K562 (cell line): ENCODE data around the gene RNF150. TPM values are rescaled to one million over a fixed set of nuclear protein-coding genes. Genes with fewer than 3 reads are reported as not detected.

Experiments
- MXD1 ChIP-seq: fragments of 250-450 bp; sonication (Bioruptor Pico); IDR thresholded peaks from 2 replicates; pipeline ENCODE4 v1.8.0; 2021; ENCODE audit warnings: borderline replicate concordance, mild to moderate bottlenecking, moderate library complexity; ENCODE audit not compliant: poor library complexity, severe bottlenecking
- POLR2A ChIP-seq: fragments of 450-650 bp; conservative IDR thresholded peaks from 2 replicates; pipeline ENCODE4 v1.6.1; 2016
- PRMT5 ChIP-seq: sonication (generic); formaldehyde crosslinking; IDR thresholded peaks from 2 replicates; pipeline ENCODE4 v1.5.0; 2020; ENCODE audit warnings: missing genetic modification reagents
- ZBTB40 ChIP-seq, 2 experiments: fragments of 450-650 bp in 1 of 2; sonication (generic) in 1 of 2; formaldehyde crosslinking in 1 of 2; IDR thresholded peaks; 2 replicates each; pipeline versions ENCODE4 v1.7.1 to v1.9.0; 2016 to 2022; ENCODE audit warnings: inconsistent platforms in 1 of 2, mild to moderate bottlenecking in 1 of 2, missing genetic modification reagents in 1 of 2
- polyA plus RNA-seq, 8 experiments: library from polyadenylated mRNA; depleted of rRNA in 4 of 8; stranded (reverse) in 5 of 8; unstranded in 3 of 8; fragments of >200 nt; fragmentation: Nextera tagmentation in 2 of 8; fragmentation: Illumina TruSeq in 1 of 8; extraction: Ambion mirVana in 2 of 8; extraction: Trizol in 1 of 8; gene quantifications; 2 replicates each; pipeline versions ENCODE4 v1.2.1 to v1.2.3, GENCODE V29; 2011 to 2014; ENCODE audit warnings: inconsistent platforms in 1 of 8, missing spikeins in 1 of 8
- total RNA-seq, 7 experiments: library from RNA; depleted of rRNA in 6 of 7; stranded (reverse); fragments of >200 nt in 6 of 7; fragmentation: Illumina TruSeq in 2 of 7; extraction: Trizol in 2 of 7; gene quantifications; 2 replicates each; pipeline versions ENCODE4 v1.2.1 to v1.2.3, GENCODE V29; 2011 to 2021; ENCODE audit warnings: low replicate concordance in 1 of 7

RNF150 gene
- total and polyA plus RNA-seq, 9 of the 15 experiments (the other 6 are each of a cell fraction or from before 2014, with no cell fraction given): 0.09 TPM; not detected in 8

- TF ChIP-seq ZBTB40 (IDR thresholded peaks at IDR 0.05) (no peak), ZBTB40 (CRISPR knock-in tag; IDR thresholded peaks at IDR 0.05) (no peak), POLR2A (no peak), MXD1 (CRISPR knock-in tag) (no peak), PRMT5 (CRISPR knock-in tag) (no peak)
Observed at GRCh38 chr4:140839888-140840790, 293.1 kb downstream of the RNF150 start (continued).
